ENCODE results near the gene PEX26.
"Not testable (repeated sequence)": the region's sequence is repeated elsewhere in the genome, so short reads cannot be mapped to it uniquely, and the experiment has no call there.

PEX26 gene

DNA sequence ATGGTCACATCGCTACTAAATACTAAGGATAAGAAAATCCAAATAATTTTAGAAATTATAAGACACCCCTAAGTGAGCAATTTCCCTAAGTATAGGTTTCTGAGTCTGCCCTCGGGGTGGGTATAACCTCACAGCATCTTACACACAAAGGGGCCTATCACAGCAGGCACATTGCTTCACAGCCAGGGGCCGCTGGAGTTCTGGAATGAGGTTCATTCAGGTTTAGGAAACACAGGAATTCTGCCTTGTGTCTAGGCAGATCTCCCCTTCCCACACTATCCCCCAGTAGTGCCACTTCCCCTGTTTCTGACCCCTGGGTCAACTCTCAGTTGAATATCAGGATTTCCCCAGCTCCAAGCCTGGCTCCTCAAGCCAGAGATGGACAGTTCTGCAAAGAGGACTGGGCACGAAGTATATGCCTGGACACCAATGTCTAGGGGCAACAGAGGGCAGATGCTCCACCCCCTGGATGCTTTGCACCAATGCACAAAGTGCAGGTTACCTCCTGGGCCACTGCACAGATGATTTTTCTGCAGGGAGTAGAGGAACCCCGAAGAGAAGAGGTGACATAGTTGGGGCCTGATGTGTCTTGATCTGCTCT lies 44.3 kb downstream of the PEX26 start:
- DNase-seq = peak in 1 of 2 donors; percentile 12

DNA sequence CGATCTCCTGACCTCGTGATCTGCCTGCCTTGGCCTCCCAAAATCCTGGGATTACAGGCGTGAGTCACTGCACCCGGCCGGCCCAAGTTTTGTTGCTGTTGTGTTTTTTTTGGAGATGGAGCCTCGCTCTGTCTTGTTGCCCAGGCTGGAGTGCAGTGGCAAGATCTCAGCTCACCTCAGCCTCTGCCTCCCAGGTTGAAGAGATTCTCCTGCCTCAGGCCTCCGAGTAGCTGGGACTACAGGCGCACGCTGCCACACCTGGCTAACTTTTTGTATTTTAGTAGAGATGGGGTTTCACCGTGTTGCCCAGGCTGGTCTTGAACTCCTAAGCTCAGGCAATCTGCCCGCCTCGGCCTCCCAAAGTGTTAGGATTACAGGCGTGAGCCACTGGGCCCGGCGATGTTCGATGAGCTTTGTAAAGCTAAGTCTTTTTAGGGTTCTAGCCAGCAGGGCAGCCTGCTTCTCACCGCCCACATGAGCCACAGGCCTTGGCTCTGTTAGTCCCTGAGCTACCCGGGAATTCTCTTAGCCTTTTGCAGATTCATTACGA lies 45.8 kb downstream of the PEX26 start:
- not testable (repeated sequence) for DNase-seq

DNA sequence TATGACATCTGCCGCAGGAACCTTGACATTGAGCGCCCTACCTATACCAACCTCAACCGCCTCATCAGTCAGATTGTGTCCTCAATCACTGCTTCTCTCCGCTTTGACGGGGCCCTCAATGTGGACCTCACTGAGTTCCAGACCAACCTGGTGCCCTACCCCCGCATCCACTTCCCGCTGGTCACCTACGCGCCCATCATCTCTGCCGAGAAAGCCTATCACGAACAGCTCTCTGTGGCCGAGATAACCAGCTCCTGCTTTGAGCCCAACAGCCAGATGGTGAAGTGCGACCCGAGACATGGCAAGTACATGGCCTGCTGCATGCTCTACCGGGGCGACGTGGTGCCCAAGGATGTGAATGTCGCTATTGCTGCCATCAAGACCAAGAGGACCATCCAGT lies 48.8 kb downstream of the PEX26 start:
- no peak for DNase-seq

DNA sequence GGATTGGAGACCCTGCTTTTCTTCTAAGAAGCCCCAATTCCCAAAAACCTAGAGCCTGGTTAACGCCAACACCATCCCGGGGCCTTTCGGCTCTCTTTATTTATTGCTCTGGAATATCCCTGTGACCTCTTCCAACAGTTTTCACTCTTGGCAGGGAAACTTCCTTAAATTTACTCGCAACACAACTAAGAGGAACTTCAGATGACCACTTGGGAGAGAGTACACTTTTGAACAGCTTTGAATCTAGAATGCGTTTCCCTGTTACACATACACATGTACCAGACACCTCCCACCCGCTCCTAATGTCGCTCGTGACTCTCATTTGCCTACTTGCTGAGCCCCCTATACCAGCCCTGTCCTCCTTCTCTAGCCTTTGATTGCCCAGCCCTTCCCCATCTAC lies 52.2 kb downstream of the PEX26 start:
- DNase-seq = peak; percentile 43 to 47

DNA sequence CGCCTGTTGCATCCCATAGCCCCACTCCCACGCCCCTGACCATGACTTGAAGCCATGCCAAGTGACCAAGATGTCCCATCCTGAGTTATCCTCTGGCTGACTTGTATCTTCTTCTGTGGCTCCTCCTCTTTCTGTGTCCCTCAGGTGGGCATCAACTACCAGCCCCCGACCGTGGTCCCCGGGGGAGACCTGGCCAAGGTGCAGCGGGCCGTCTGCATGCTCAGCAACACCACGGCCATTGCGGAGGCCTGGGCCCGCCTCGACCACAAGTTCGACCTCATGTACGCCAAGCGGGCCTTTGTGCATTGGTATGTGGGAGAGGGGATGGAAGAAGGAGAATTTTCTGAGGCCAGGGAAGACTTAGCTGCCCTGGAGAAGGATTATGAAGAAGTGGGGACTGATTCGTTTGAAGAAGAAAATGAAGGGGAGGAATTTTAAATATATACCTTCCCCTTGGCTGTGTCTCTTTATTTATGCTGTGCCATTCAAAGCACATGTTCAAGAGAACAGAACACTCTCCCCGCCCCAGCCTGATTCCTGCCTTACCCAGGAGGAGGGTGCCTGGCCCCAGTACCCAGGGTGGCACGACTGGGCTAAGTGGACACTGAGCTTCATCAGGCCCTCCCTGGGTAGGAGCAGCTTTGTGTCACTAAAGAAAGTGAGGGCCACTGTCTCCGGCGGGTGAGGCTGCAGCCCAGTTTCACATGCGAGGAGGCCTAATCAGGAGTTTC lies 53.1 kb downstream of the PEX26 start:
- DNase-seq = no peak

DNA sequence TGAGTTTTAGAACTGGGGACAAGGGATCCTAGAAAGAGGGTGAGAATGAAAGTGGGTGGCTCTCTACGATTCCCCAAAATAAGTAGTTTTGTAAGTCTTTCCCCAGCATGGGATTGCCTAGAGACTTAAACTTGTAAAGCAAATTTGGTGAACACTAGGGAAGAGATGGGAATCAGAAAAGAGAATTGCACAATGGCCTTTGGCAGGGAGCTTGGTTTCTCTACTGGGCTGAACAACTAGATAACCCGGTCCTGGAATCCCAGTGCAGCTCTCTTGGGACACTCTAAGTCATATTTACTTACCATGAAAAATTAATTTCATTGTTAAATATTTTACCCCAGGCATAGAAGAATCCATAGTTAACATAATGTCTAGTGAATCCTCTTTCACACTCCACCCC lies 55.7 kb downstream of the PEX26 start:
- no peak for DNase-seq

- no peak for DNase-seq
Observed at GRCh38 chr22:18136563-18137320, 59.0 kb downstream of the PEX26 start.

- DNase-seq = not testable (repeated sequence)
Observed at GRCh38 chr22:18141004-18141403, 63.2 kb downstream of the PEX26 start.

DNA sequence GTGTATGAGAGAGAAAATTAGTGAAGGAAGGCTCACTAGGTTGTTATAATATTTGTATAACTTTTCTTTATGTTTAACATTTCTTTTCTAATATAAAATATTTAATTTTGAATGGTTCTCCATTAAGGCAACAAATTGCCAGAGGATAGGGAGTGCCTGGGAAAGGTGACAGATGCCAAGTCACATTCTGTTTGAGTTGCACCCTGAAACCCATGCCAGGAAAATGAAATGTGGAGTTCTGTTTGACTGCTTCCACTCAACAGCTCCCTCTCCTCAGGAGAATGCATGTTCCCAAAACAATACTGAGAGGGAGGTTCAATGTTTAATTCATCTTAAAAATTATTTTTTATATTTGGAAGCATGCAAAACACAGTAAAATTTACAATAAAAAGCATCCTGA lies 66.3 kb downstream of the PEX26 start:
- DNase-seq = no peak

DNA sequence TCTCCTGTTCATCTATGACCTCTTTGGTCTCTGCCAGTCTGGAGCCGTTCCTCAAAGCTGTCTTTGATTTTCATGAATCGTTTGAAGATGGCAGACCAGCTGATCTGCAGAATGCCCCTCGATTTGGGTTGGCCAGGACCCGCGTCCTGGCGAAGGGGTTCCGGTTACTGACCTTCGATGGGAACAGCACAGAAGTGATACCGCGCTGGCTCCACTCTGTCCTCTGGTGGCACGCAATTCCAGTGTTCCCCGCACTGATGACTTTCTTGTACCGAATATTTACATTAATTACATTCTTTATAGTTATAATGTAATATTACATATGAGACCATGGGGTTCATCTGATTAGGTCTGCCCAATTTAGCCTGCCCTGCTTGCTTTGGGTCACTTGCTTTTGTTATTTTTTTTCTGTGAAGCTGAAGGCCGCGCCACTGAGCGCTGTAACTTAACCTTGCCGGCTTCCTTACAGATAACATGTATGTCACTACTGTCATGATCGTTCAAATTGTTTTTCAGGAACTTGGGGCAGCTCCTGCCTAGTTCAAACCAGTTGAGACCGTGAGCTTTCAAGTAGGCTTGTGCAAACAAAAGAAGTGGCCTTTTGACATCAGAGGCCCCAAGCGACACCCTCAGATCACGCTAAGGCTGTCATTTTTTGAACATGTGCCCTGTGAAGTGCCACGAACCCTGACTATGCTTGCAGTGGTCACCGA lies 68.0 kb downstream of the PEX26 start:
- no peak for DNase-seq

DNA sequence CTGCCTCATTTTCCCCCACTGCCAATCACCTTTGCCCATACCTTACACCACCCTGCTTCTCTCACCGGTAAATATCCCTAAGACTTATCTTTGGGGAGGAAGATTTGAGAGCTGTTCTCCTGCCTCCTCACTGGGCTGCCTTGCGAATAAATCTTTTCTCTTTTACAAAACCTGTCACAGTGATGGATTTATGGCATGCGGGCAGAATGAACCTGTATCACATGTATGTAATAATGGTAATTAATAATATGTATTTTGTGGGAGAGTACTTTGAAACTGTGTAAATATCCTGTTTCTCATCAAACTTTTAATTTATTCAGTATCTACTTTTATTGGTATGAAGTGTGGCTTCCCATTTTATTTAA lies 68.6 kb downstream of the PEX26 start:
- no peak for DNase-seq

DNA sequence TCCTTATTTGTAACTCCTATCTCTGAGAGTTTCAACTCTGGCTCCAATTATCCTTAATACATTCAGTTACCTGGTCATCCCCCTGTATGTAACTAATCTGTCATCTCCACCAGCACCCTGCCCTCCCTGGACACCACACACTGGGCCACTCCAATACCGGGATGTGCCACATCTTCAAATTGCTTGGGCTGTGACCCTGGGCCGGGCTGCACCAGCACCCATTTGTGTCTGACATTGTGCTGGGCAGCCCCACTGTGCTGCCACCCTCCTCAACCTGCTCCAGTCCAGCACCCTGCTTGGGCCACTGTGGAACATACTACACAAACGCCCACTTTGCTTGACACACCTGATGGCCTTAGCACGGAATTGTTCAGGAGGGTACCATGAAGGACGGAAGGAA lies 70.0 kb downstream of the PEX26 start:
- no peak for DNase-seq

GRCh38 chr22:18148293-18148965 lies 70.6 kb downstream of the PEX26 start:
- DNase-seq = no peak

- no peak for DNase-seq
Observed at GRCh38 chr22:18152519-18152918, 74.7 kb downstream of the PEX26 start.

DNA sequence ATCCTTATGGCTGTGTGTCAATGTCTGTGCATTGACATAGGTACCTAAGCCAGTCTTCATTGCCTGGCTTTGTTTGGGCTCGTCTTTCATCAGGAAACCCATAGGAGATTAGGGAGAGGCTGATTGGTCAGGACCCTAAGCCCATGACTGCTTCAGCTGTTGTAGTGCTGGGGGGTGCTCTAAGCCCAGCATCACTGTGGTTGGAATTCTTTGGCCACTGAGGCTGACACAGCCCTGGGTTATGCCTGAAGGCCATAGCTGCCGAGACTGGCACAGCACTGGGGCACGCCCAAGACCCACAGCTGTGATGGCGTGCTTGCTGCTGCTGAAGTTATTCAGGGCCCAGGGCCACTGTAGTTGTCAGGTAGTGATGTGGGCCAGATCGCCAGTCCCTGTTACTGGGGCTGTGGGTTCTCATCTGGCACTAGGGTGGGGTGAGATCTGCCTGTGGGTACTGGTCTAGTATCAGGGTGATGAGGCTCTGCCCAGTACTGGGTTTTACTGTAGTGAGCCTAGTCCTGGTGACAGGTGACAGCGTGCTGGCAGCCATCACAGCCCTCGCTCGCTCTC lies 77.1 kb downstream of the PEX26 start:
- no peak for DNase-seq
